OCI-LY7 (cell line): ENCODE results near the gene MSL3. TPM values are rescaled to one million over a fixed set of nuclear protein-coding genes. Genes with fewer than 3 reads are reported as not detected.

Experiments used
- BruUV-seq: library from RNA; stranded (reverse); fragments of 400-500 nt; replicated peaks from 2 replicates; lab custom pipeline; 2021; lab: Mats Ljungman, UMichigan
- CTCF ChIA-PET: fragments of 300-600 bp; sonication (Branson Sonifier 250); formaldehyde crosslinking; loops from one replicate; lab custom pipeline; 2022; ENCODE audit warnings: antibody characterized with exemption; ENCODE audit not compliant: unreplicated experiment; lab: Charles Lee
- POLR2A ChIA-PET: fragments of 300-600 bp; sonication (Branson Sonifier 250); formaldehyde crosslinking; loops from one replicate; lab custom pipeline; 2022; ENCODE audit warnings: antibody characterized with exemption; lab: Charles Lee
- DNase-seq: peaks from one replicate; pipeline ENCODE4 v3.0.0-alpha.2; 2015; ENCODE audit warnings: low spot score
- H2AFZ ChIP-seq: fragments of 200-600 bp; sonication (generic), shearing (Covaris generic); 2 replicates; pipeline ENCODE4 v1.6.1; 2014; ENCODE audit warnings: mild to moderate bottlenecking, antibody characterized with exemption, low read length, moderate library complexity
- H3K27ac ChIP-seq: fragments of 200-600 bp; sonication (generic); 2 replicates; pipeline ENCODE4 v1.5.1; 2014; ENCODE audit warnings: mixed run types, low read depth, mild to moderate bottlenecking, moderate library complexity, low read length, inconsistent platforms; ENCODE audit not compliant: poor library complexity, severe bottlenecking
- H3K36me3 ChIP-seq: fragments of 200-600 bp; sonication (generic); 2 replicates; pipeline ENCODE4 v1.6.1; 2014; ENCODE audit warnings: mild to moderate bottlenecking, antibody characterized with exemption, low read length, moderate library complexity, mixed read lengths; ENCODE audit not compliant: insufficient read depth
- H3K4me1 ChIP-seq: fragments of 200-600 bp; sonication (generic); 2 replicates; pipeline ENCODE4 v1.5.1; 2014; ENCODE audit warnings: mild to moderate bottlenecking, low read length; ENCODE audit not compliant: insufficient read depth, poor library complexity, severe bottlenecking
- H3K4me2 ChIP-seq: fragments of 200-600 bp; sonication (generic); 2 replicates; pipeline ENCODE4 v1.6.1; 2014; ENCODE audit warnings: mild to moderate bottlenecking, low read length
- H3K4me3 ChIP-seq: fragments of 200-600 bp; sonication (generic); 2 replicates; pipeline ENCODE4 v1.5.1; 2014; ENCODE audit warnings: mild to moderate bottlenecking, low read depth, low read length; ENCODE audit not compliant: poor library complexity, severe bottlenecking
- H3K79me2 ChIP-seq: fragments of 200-600 bp; sonication (generic); 2 replicates; pipeline ENCODE4 v1.6.1; 2016; ENCODE audit warnings: low read depth, mild to moderate bottlenecking, low read length, moderate library complexity, mixed read lengths; ENCODE audit not compliant: insufficient read depth
- H3K9me2 ChIP-seq: fragments of 200-600 bp; sonication (generic); 2 replicates; pipeline ENCODE4 v1.6.1; 2016; ENCODE audit warnings: mild to moderate bottlenecking, low read length, mixed read lengths; ENCODE audit not compliant: insufficient read depth
- H3K9me3 ChIP-seq: fragments of 200-600 bp; sonication (generic); 2 replicates; pipeline ENCODE4 v1.6.1; 2014; ENCODE audit warnings: mild to moderate bottlenecking, mixed run types, low read length, mixed read lengths
- H4K20me1 ChIP-seq: fragments of 200-600 bp; sonication (generic); 2 replicates; pipeline ENCODE4 v1.6.1; 2014; ENCODE audit warnings: mild to moderate bottlenecking, antibody characterized with exemption, low read length, moderate library complexity, mixed read lengths; ENCODE audit not compliant: insufficient read depth
- CTCF ChIP-seq: fragments of 200-600 bp; sonication (generic); conservative IDR thresholded peaks from 2 replicates; pipeline ENCODE4 v1.5.1; 2014; ENCODE audit warnings: mild to moderate bottlenecking, antibody characterized with exemption, low read length, moderate library complexity, mixed read lengths
- EZH2phosphoT487 ChIP-seq: fragments of 200-600 bp; sonication (generic); IDR thresholded peaks from 2 replicates; pipeline ENCODE4 v1.6.1; 2018; ENCODE audit warnings: low read depth, borderline replicate concordance, mild to moderate bottlenecking, mixed run types, antibody characterized with exemption, low read length, moderate library complexity, mixed read lengths
- intact Hi-C: fragments of 100-400 bp; cut with micrococcal nuclease; formaldehyde crosslinking; loops from one replicate; pipeline ENCODE4 v1.10.0; 2022; ENCODE audit not compliant: unreplicated experiment
- total RNA-seq, 2 experiments: library from RNA; depleted of rRNA in 1 of 2; stranded (reverse); fragments of >200 nt in 1 of 2; shearing (Covaris generic) in 1 of 2; gene quantifications; 2 replicates each; pipeline ENCODE4 v1.2.3, GENCODE V29; 2014 to 2022

The MSL3 gene
- total RNA-seq, 2 experiments from 2014 or later, result 40.7 to 42.5 TPM

GRCh38 chrX:11750046-11750445, 8.0 kb upstream of the MSL3 start:
- Histone ChIP-seq H3K36me3 (no peaks in the 10 kb centered on the region), H3K9me3 (no peaks in the 10 kb centered on the region), H3K9me2 (no peaks in the 10 kb centered on the region), H3K4me1 (no peaks in the 10 kb centered on the region), H2AFZ (no peak overlapping the region), H3K4me3 (no peak overlapping the region), H4K20me1 (no peaks in the 10 kb centered on the region), H3K79me2 (no peaks in the 10 kb centered on the region), H3K27ac (no peak overlapping the region), H3K4me2 (no peak overlapping the region)
- DNase-seq, result no peak
- CTCF ChIA-PET, result no interaction called here
- no TSS peak for BruUV-seq
- POLR2A ChIA-PET, result no interaction called here
- intact Hi-C loops, result no loop called here
- TF ChIP-seq CTCF, result no peak
- no peak for TF ChIP-seq EZH2phosphoT487

GRCh38 chrX:11750694-11751093, 7.3 kb upstream of the MSL3 start:
- no peaks in the 10 kb centered on the region for H3K9me2 ChIP-seq
- no peak overlapping the region for H3K4me2 ChIP-seq
- no peak overlapping the region for H3K4me3 ChIP-seq
- no peaks in the 10 kb centered on the region for H3K9me3 ChIP-seq
- no peaks in the 10 kb centered on the region for H3K79me2 ChIP-seq
- H3K36me3 ChIP-seq, result no peaks in the 10 kb centered on the region
- POLR2A ChIA-PET, result interaction anchor here (0.6 kb wide), 1 partner anchor 1267 kb away, joined by 3 read pairs; no protein-coding TSS in a partner anchor
- DNase-seq, result no peak
- TF ChIP-seq EZH2phosphoT487, result no peak
- no peak for TF ChIP-seq CTCF
- no TSS peak for BruUV-seq
- no peaks in the 10 kb centered on the region for H4K20me1 ChIP-seq
- H3K27ac ChIP-seq, result no peak overlapping the region
- intact Hi-C loops, result no loop called here
- no peaks in the 10 kb centered on the region for H3K4me1 ChIP-seq
- CTCF ChIA-PET, result no interaction called here
- H2AFZ ChIP-seq, result no peak overlapping the region

- intact Hi-C loops, result no loop called here
- Histone ChIP-seq H2AFZ (no peak overlapping the region), H3K27ac (no peak overlapping the region), H3K79me2 (no peaks in the 10 kb centered on the region), H3K4me3 (no peak overlapping the region), H3K36me3 (no peaks in the 10 kb centered on the region), H3K4me1 (no peaks in the 10 kb centered on the region), H3K9me3 (no peaks in the 10 kb centered on the region), H4K20me1 (no peaks in the 10 kb centered on the region), H3K9me2 (no peaks in the 10 kb centered on the region), H3K4me2 (no peak overlapping the region)
- POLR2A ChIA-PET, result interaction anchor here (0.6 kb wide), 1 partner anchor 1268 kb away, joined by 3 read pairs; no protein-coding TSS in a partner anchor
- no peak for DNase-seq
- no TSS peak for BruUV-seq
- TF ChIP-seq CTCF (no peak), EZH2phosphoT487 (no peak)
- CTCF ChIA-PET, result no interaction called here
Measured at GRCh38 chrX:11751261-11751660, 6.8 kb upstream of the MSL3 start.
